Activated CD8-positive, alpha-beta memory T cell treated with anti-CD3 and anti-CD28 coated beads for 48 hours (primary cell): ENCODE measurements around the gene GSTT2.
"Not testable (repeated sequence)": the region's sequence is repeated elsewhere in the genome, so short reads cannot be mapped to it uniquely, and the experiment has no call there.

Source experiments
- DNase-seq, 3 experiments: peaks; one replicate each; pipeline ENCODE4 v3.0.0-alpha.2; 2020; ENCODE audit warnings: low read depth in 2 of 3, low spot score in 2 of 3

The GSTT2 gene

GRCh38 chr22:23974345-23974744 lies 5.6 kb upstream of the GSTT2 start, which contains the start of gene DDT:
Gene DDT (minus strand): TSS chr22:23974441. CDS start chr22:23974414, 27 bp downstream.
- DNase-seq: not testable (repeated sequence)

- DNase-seq: not testable (repeated sequence)
Observed at GRCh38 chr22:23974836-23975352, 5.0 kb upstream of the GSTT2 start.

GRCh38 chr22:23977304-23977703 lies 2.6 kb upstream of the GSTT2 start:
- not testable (repeated sequence) for DNase-seq

- DNase-seq: not testable (repeated sequence)
Observed at GRCh38 chr22:23980567-23980966, 633 bp downstream of the GSTT2 start.

- no peak for DNase-seq
Observed at GRCh38 chr22:23984430-23984829, 4.5 kb downstream of the GSTT2 start.

GRCh38 chr22:23986089-23986488 lies 6.2 kb downstream of the GSTT2 start:
- DNase-seq: not testable (repeated sequence)

GRCh38 chr22:23986538-23987178 lies 6.7 kb downstream of the GSTT2 start:
- DNase-seq: not testable (repeated sequence)

- DNase-seq: not testable (repeated sequence)
Observed at GRCh38 chr22:23989583-23990244, 9.8 kb downstream of the GSTT2 start.

- DNase-seq: not testable (repeated sequence)
Observed at GRCh38 chr22:23993080-23993479, 13.1 kb downstream of the GSTT2 start.

- DNase-seq: not testable (repeated sequence)
Observed at GRCh38 chr22:23993581-23994177, 13.7 kb downstream of the GSTT2 start.

- DNase-seq: no peak
Observed at GRCh38 chr22:23997092-23997491, 17.2 kb downstream of the GSTT2 start.

GRCh38 chr22:23999779-24000178 lies 19.8 kb downstream of the GSTT2 start:
- not testable (repeated sequence) for DNase-seq

- DNase-seq: no peak
Observed at GRCh38 chr22:24001314-24001713, 21.4 kb downstream of the GSTT2 start.

- no peak for DNase-seq
Observed at GRCh38 chr22:24002272-24002671, 22.3 kb downstream of the GSTT2 start.

GRCh38 chr22:24002851-24003250 lies 22.9 kb downstream of the GSTT2 start:
- no peak for DNase-seq

GRCh38 chr22:24003887-24004286 lies 24.0 kb downstream of the GSTT2 start:
- no peak for DNase-seq

GRCh38 chr22:24005201-24005600 lies 25.3 kb downstream of the GSTT2 start, which contains the start of gene GSTT4:
Gene GSTT4 (minus strand): TSS chr22:24005453. CDS start chr22:24005356, 97 bp downstream.
- DNase-seq: no peak

- DNase-seq: no peak
Observed at GRCh38 chr22:24006207-24006913, 26.4 kb downstream of the GSTT2 start.

- DNase-seq: no peak
Observed at GRCh38 chr22:24006914-24007214, 26.9 kb downstream of the GSTT2 start.

GRCh38 chr22:24007253-24008021 lies 27.5 kb downstream of the GSTT2 start:
- no peak for DNase-seq

- DNase-seq: no peak
Observed at GRCh38 chr22:24008022-24008283, 28.0 kb downstream of the GSTT2 start.
